ENCODE measurements around the gene CABP7. TPM values are rescaled to one million over a fixed set of nuclear protein-coding genes. Genes with fewer than 3 reads are reported as not detected.

Gene CABP7
- total RNA-seq, 4 donors from 2014 or later: 0.13 TPM; not detected in 3

GRCh38 chr22:29723766-29724165, 4.0 kb downstream of the CABP7 start:
- peaks cover 3 to 21% (median 15%) of the 10 kb centered on the region in 3 donors for H3K4me1 ChIP-seq
- WGBS, 2 donors: 93% methylated on average over 6 of the region's 10 CpGs; no CpG with 5 or more reads in 1 of the 2 donors
- TF ChIP-seq CTCF (IDR thresholded peaks at IDR 0.05) (no peak), POLR2A (IDR thresholded peaks at IDR 0.05) (no peak)
- H3K27me3 ChIP-seq: peaks cover 10 to 80% (median 15%) of the 10 kb centered on the region in 4 donors
- intact Hi-C loops (cut with DNase I): no loop called here
- no peaks in the 10 kb centered on the region for H3K36me3 ChIP-seq
- no peak overlapping the region for H3K4me3 ChIP-seq
- no peaks in the 10 kb centered on the region for H3K9me3 ChIP-seq
- H3K27ac ChIP-seq: no peak overlapping the region
- no peak for DNase-seq

DNA sequence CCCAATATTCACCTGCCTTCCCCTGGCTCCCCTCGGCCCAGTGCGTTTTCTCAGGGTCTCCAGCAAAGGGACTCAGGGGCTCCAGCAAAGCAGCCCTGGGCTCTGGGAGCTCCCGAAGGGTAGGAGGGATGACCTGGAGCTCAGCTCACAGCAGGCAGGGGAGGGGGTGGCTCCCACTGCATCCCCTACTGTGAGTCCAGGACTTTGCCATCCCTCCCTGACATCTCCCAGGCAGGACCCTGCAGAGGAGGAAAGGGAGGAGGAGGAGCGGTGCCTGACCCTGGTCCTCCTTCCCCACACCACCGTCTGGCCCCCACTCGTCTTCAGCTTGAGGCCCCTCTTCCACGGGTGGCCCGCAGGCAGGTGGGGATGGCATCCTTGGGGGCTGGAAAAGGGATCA, 5.0 kb downstream of the CABP7 start:
- WGBS, 2 donors: 67 to 69% methylated on average over 1 to 5 of the region's 8 CpGs
- TF ChIP-seq CTCF (IDR thresholded peaks at IDR 0.05) (no peak), POLR2A (IDR thresholded peaks at IDR 0.05) (no peak)
- Histone ChIP-seq H3K36me3 (no peaks in the 10 kb centered on the region), H3K27me3 (peaks cover 7 to 69% (median 10%) of the 10 kb centered on the region in 4 donors), H3K27ac (no peak overlapping the region), H3K4me1 (peaks cover 3 to 16% (median 10%) of the 10 kb centered on the region in 3 donors), H3K9me3 (no peaks in the 10 kb centered on the region), H3K4me3 (no peak overlapping the region)
- DNase-seq: no peak
- intact Hi-C loops (cut with DNase I): no loop called here

- H3K27ac ChIP-seq: no peak overlapping the region
- H3K36me3 ChIP-seq: peaks cover 0 to 8% (median 5%) of the 10 kb centered on the region in 3 donors
- TF ChIP-seq CTCF (IDR thresholded peaks at IDR 0.05) (no peak), POLR2A (IDR thresholded peaks at IDR 0.05) (no peak)
- intact Hi-C loops (cut with DNase I): no loop called here
- WGBS, 2 donors: 62% methylated on average over 6 of the region's 7 CpGs; no CpG with 5 or more reads in 1 of the 2 donors
- no peak for DNase-seq
- H3K4me1 ChIP-seq: peaks cover 0 to 6% (median 0%) of the 10 kb centered on the region in 3 donors
- peaks cover 1 to 56% (median 4%) of the 10 kb centered on the region in 4 donors for H3K27me3 ChIP-seq
- no peak overlapping the region for H3K4me3 ChIP-seq
- H3K9me3 ChIP-seq: no peaks in the 10 kb centered on the region
These were observed 6.3 kb downstream of the CABP7 start for GRCh38 chr22:29726106-29726505.

GRCh38 chr22:29726512-29727130, 6.8 kb downstream of the CABP7 start:
- Histone ChIP-seq H3K9me3 (no peaks in the 10 kb centered on the region), H3K4me1 (peaks cover 0 to 5% (median 0%) of the 10 kb centered on the region in 3 donors), H3K27me3 (peaks cover 0 to 51% (median under 1%) of the 10 kb centered on the region in 4 donors), H3K27ac (no peak overlapping the region), H3K36me3 (peaks cover 0 to 12% (median 5%) of the 10 kb centered on the region in 3 donors), H3K4me3 (no peak overlapping the region)
- no peak for DNase-seq
- TF ChIP-seq CTCF (IDR thresholded peaks at IDR 0.05) (no peak), POLR2A (IDR thresholded peaks at IDR 0.05) (no peak)
- 26 to 37% methylated on average over 4 of the region's 15 CpGs for WGBS, 2 donors
- intact Hi-C loops (cut with DNase I): no loop called here

DNA sequence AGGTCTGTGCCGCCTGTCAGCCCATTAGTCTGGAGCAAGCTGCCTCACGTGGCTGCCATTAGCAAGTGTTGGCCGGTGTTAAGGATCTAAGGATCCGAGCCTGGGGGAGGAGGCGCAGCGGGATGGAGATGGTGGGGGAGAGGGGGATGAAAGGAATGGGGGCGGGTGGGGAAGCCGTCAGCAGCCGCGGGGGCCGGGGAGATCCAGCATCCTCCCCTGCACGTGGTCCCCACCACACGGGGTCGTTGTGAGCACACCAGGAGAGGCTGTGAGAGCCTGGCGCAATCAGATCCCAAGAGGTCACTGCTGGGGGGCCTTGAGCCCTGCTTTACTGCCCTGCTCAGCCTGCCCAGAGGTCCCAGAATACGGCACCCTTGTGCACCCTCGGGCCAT, 7.3 kb downstream of the CABP7 start:
- 21% methylated on average over 3 of the region's 17 CpGs; no CpG with 5 or more reads in 1 of the 2 donors for WGBS, 2 donors
- intact Hi-C loops (cut with DNase I): no loop called here
- TF ChIP-seq CTCF (IDR thresholded peaks at IDR 0.05): peak in 1 of 6 experiments; percentile 17
- TF ChIP-seq POLR2A (IDR thresholded peaks at IDR 0.05): no peak
- Histone ChIP-seq H3K27ac (no peak overlapping the region), H3K36me3 (peaks cover 0 to 12% (median 5%) of the 10 kb centered on the region in 3 donors), H3K9me3 (no peaks in the 10 kb centered on the region), H3K4me1 (peaks cover 0 to 5% (median 0%) of the 10 kb centered on the region in 3 donors), H3K4me3 (no peak overlapping the region), H3K27me3 (peaks cover 0 to 46% (median 0%) of the 10 kb centered on the region in 4 donors)
- DNase-seq: no peak
